MM.1S (cell line): ENCODE measurements around the gene ERCC3.

Source experiments
- EZH2 ChIP-seq: fragments of 300-600 bp; sonication (generic); optimal IDR thresholded peaks from 2 replicates; pipeline ENCODE3; 2017; ENCODE audit warnings: low read depth, mild to moderate bottlenecking, antibody characterized with exemption, low read length, mixed read lengths
- EZH2phosphoT487 ChIP-seq: fragments of 300-600 bp; sonication (generic); IDR thresholded peaks from 2 replicates; pipeline ENCODE4 v1.6.1; 2018; ENCODE audit warnings: antibody characterized with exemption, low read length
- TF ChIP-seq, protein P1 (sequence below): fragments of 300-600 bp; sonication (generic); IDR thresholded peaks from 2 replicates; pipeline ENCODE4 v1.5.1; 2016; ENCODE audit warnings: antibody characterized with exemption, low read length, mixed read lengths

DNA sequence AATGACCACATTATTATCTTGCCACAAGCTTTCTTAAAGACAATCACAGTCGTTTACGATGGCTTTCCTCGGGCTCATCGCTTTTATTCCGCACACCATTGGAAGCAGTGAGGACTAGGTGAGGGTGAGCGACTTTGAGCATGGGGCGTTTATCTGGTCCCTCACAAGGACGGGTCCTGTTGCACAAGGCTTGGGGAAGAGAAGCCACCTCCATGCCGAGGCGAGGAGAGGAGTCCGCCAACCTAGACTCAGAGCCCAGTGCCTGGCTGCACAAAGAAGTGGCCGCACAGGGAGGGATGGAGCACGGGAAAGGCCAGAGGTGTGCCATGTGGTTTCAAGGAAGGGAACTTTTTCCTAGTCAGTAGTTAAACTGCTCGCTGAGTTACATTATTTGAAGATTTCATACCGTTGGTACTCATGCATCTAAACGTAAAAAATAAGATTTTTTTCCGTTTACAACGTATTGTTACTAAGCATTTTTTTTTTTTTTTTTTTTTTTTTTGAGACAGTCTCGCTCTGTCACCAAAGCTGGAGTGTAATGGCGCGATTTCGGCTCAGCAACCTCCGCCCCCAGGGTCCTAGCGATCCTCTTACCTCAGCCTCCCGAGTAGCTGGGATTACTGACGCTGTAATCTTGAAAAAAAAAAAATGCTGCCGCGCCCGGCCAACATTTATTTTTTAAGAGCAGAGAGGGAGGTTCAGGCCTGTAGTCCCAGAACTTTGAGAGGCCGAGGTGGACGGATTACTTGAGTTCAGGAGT, 73.0 kb downstream of the ERCC3 start:
- TF ChIP-seq, protein P1, sequence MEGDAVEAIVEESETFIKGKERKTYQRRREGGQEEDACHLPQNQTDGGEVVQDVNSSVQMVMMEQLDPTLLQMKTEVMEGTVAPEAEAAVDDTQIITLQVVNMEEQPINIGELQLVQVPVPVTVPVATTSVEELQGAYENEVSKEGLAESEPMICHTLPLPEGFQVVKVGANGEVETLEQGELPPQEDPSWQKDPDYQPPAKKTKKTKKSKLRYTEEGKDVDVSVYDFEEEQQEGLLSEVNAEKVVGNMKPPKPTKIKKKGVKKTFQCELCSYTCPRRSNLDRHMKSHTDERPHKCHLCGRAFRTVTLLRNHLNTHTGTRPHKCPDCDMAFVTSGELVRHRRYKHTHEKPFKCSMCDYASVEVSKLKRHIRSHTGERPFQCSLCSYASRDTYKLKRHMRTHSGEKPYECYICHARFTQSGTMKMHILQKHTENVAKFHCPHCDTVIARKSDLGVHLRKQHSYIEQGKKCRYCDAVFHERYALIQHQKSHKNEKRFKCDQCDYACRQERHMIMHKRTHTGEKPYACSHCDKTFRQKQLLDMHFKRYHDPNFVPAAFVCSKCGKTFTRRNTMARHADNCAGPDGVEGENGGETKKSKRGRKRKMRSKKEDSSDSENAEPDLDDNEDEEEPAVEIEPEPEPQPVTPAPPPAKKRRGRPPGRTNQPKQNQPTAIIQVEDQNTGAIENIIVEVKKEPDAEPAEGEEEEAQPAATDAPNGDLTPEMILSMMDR: no peak
- TF ChIP-seq EZH2: no peak
- no peak for TF ChIP-seq EZH2phosphoT487
